ENCODE measurements around the gene SIX2.

Gene SIX2

GRCh38 chr2:45033302-45033701 is 24.1 kb upstream of the SIX2 start:
- H4K20me1 ChIP-seq (ENCODE audit: insufficient read depth, low read length), result no peaks in the 10 kb centered on the region
- no peak overlapping the region for H3K9ac ChIP-seq (ENCODE audit: low read length)
- H3F3A ChIP-seq (ENCODE audit: insufficient read depth, low read length), result no peaks in the 10 kb centered on the region
- H3K4me3 ChIP-seq (ENCODE audit: low read length), result no peak overlapping the region
- H3K9me2 ChIP-seq (replicated peaks; ENCODE audit: insufficient read depth, low read length), result no peaks in the 10 kb centered on the region
- no peak overlapping the region for H3K27ac ChIP-seq (ENCODE audit: low read length)
- H2AFZ ChIP-seq (ENCODE audit: low read length), result no peak overlapping the region
- H3K4me1 ChIP-seq (ENCODE audit: low read length), result no peaks in the 10 kb centered on the region
- no peaks in the 10 kb centered on the region for H3K36me3 ChIP-seq (replicated peaks; ENCODE audit: insufficient read depth, low read length)
- H3K9me3 ChIP-seq (replicated peaks; ENCODE audit: insufficient read depth, low read length), result no peaks in the 10 kb centered on the region
- no peaks in the 10 kb centered on the region for H3K27me3 ChIP-seq (replicated peaks; ENCODE audit: insufficient read depth, low read length)
- no peak overlapping the region for H3K4me2 ChIP-seq (ENCODE audit: low read depth, low read length)
- H3K79me2 ChIP-seq (ENCODE audit: low read length), result no peaks in the 10 kb centered on the region
- DNase-seq, result no peak
- TF ChIP-seq EZH2phosphoT487 (IDR thresholded peaks at IDR 0.05; ENCODE audit: low read length), result no peak
- no peak for TF ChIP-seq CTCF (IDR thresholded peaks at IDR 0.05; ENCODE audit: low read length)
- no peak for TF ChIP-seq EZH2 (optimal IDR thresholded peaks at IDR 0.05; ENCODE audit: low read depth, low read length)

GRCh38 chr2:45031028-45031427 is 21.8 kb upstream of the SIX2 start:
- H3K9me3 ChIP-seq (replicated peaks; ENCODE audit: insufficient read depth, low read length), result no peaks in the 10 kb centered on the region
- no peaks in the 10 kb centered on the region for H3K36me3 ChIP-seq (replicated peaks; ENCODE audit: insufficient read depth, low read length)
- H2AFZ ChIP-seq (ENCODE audit: low read length), result no peak overlapping the region
- H3K4me2 ChIP-seq (ENCODE audit: low read depth, low read length), result no peak overlapping the region
- H3F3A ChIP-seq (ENCODE audit: insufficient read depth, low read length), result no peaks in the 10 kb centered on the region
- H3K27me3 ChIP-seq (replicated peaks; ENCODE audit: insufficient read depth, low read length), result no peaks in the 10 kb centered on the region
- no peak overlapping the region for H3K9ac ChIP-seq (ENCODE audit: low read length)
- no peaks in the 10 kb centered on the region for H4K20me1 ChIP-seq (ENCODE audit: insufficient read depth, low read length)
- H3K9me2 ChIP-seq (replicated peaks; ENCODE audit: insufficient read depth, low read length), result no peaks in the 10 kb centered on the region
- H3K4me1 ChIP-seq (ENCODE audit: low read length), result no peaks in the 10 kb centered on the region
- H3K27ac ChIP-seq (ENCODE audit: low read length), result no peak overlapping the region
- H3K4me3 ChIP-seq (ENCODE audit: low read length), result no peak overlapping the region
- no peak for DNase-seq
- TF ChIP-seq EZH2phosphoT487 (IDR thresholded peaks at IDR 0.05; ENCODE audit: low read length) (no peak), CTCF (IDR thresholded peaks at IDR 0.05; ENCODE audit: low read length) (no peak), EZH2 (optimal IDR thresholded peaks at IDR 0.05; ENCODE audit: low read depth, low read length) (no peak)
- no peaks in the 10 kb centered on the region for H3K79me2 ChIP-seq (ENCODE audit: low read length)

GRCh38 chr2:45030553-45030952 is 21.3 kb upstream of the SIX2 start:
- Histone ChIP-seq H3K9ac (ENCODE audit: low read length) (no peak overlapping the region), H3K4me2 (ENCODE audit: low read depth, low read length) (no peak overlapping the region), H4K20me1 (ENCODE audit: insufficient read depth, low read length) (no peaks in the 10 kb centered on the region), H3K9me2 (replicated peaks; ENCODE audit: insufficient read depth, low read length) (no peaks in the 10 kb centered on the region), H3F3A (ENCODE audit: insufficient read depth, low read length) (no peaks in the 10 kb centered on the region), H3K4me1 (ENCODE audit: low read length) (no peaks in the 10 kb centered on the region), H3K36me3 (replicated peaks; ENCODE audit: insufficient read depth, low read length) (no peaks in the 10 kb centered on the region), H3K4me3 (ENCODE audit: low read length) (no peak overlapping the region), H2AFZ (ENCODE audit: low read length) (no peak overlapping the region), H3K79me2 (ENCODE audit: low read length) (no peaks in the 10 kb centered on the region), H3K27me3 (replicated peaks; ENCODE audit: insufficient read depth, low read length) (no peaks in the 10 kb centered on the region), H3K9me3 (replicated peaks; ENCODE audit: insufficient read depth, low read length) (no peaks in the 10 kb centered on the region), H3K27ac (ENCODE audit: low read length) (no peak overlapping the region)
- no peak for TF ChIP-seq EZH2phosphoT487 (IDR thresholded peaks at IDR 0.05; ENCODE audit: low read length)
- TF ChIP-seq EZH2 (optimal IDR thresholded peaks at IDR 0.05; ENCODE audit: low read depth, low read length), result no peak
- no peak for TF ChIP-seq CTCF (IDR thresholded peaks at IDR 0.05; ENCODE audit: low read length)
- DNase-seq, result no peak

All from MM.1S (cell line).